ENCODE results near the gene FGF18. TPM values are rescaled to one million over a fixed set of nuclear protein-coding genes. Genes with fewer than 3 reads are reported as not detected.
"Not testable (repeated sequence)": the region's sequence is repeated elsewhere in the genome, so short reads cannot be mapped to it uniquely, and the experiment has no call there.

The FGF18 gene
- total RNA-seq, 2 donors from 2014 or later = not detected

DNA sequence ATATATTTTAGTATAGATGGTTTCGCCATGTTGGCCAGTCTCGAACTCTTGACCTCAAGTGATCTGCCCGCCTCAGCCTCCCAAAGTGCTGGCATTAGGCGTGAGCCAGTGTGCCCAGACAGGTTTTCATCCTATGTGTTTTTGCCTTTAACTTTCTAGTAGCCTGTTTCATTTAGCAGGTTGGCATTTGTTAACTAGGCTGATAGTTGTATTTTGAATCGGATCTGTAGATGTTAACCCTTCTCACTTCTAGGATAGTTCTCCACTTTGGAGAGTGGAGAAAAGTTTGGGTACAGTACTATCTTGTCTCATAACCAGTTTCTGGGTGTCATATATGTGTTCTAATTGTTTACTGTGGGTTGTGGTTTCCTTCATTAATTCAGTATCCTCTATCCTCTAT lies 7.3 kb upstream of the FGF18 start:
- 95 to 99% methylated on average over 5 of the region's 5 CpGs for WGBS, 2 donors
- H3K27ac ChIP-seq = no peak overlapping the region
- H3K4me3 ChIP-seq = no peak overlapping the region
- no peaks in the 10 kb centered on the region for H3K9me3 ChIP-seq
- TF ChIP-seq, protein P1, sequence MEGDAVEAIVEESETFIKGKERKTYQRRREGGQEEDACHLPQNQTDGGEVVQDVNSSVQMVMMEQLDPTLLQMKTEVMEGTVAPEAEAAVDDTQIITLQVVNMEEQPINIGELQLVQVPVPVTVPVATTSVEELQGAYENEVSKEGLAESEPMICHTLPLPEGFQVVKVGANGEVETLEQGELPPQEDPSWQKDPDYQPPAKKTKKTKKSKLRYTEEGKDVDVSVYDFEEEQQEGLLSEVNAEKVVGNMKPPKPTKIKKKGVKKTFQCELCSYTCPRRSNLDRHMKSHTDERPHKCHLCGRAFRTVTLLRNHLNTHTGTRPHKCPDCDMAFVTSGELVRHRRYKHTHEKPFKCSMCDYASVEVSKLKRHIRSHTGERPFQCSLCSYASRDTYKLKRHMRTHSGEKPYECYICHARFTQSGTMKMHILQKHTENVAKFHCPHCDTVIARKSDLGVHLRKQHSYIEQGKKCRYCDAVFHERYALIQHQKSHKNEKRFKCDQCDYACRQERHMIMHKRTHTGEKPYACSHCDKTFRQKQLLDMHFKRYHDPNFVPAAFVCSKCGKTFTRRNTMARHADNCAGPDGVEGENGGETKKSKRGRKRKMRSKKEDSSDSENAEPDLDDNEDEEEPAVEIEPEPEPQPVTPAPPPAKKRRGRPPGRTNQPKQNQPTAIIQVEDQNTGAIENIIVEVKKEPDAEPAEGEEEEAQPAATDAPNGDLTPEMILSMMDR (IDR thresholded peaks at IDR 0.05) = no peak
- no peak for TF ChIP-seq POLR2A (IDR thresholded peaks at IDR 0.05)
- H3K27me3 ChIP-seq = no peaks in the 10 kb centered on the region
- H3K36me3 ChIP-seq (replicated peaks in 1 of 2; ENCODE audit: insufficient read depth in 1 of 2, low read depth in 2 of 2) = peaks cover 0 to 23% of the 10 kb centered on the region in 2 donors
- ATAC-seq = no peak
- no peak for DNase-seq
- peaks cover 5% of the 10 kb centered on the region for H3K4me1 ChIP-seq
- intact Hi-C loops (cut with DNase I) = no loop called here

DNA sequence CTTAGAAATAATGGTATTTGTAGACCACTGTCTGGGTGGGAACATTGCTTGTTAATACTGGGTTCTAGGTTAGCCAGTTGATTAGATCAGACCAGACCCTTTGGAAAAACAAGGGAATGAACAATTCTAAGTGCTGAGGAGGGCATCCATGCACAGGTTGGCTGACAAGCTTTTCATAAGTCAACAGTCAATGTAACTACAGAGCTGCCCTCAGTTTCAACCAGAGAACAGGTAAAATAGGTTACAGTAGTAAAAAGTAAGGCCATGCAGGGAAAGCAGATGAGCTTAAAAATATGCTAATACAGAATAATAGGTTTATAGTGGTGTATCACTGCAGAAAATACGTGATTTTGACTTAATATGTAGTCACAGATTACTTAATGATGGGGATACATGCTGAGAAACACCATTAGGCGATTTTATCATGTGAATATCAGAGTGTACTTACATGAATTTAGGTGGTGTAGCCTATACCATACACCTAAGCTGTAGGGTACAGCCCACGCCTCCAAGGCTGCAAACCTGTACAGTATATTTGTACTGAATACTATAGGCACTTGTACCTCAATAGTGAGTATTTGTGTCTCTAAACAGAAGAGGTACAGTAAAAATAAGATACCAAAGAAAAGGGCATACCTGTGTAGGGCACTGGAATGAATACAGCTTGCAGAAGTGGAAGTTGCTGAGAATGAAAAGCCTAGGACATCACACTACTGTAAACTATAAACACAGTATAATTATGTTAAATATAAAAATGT lies 6.1 kb upstream of the FGF18 start:
- H3K36me3 ChIP-seq (replicated peaks in 1 of 2; ENCODE audit: insufficient read depth in 1 of 2, low read depth in 2 of 2) = peaks cover 0 to 16% of the 10 kb centered on the region in 2 donors
- ATAC-seq = no peak
- intact Hi-C loops (cut with DNase I) = no loop called here

DNA sequence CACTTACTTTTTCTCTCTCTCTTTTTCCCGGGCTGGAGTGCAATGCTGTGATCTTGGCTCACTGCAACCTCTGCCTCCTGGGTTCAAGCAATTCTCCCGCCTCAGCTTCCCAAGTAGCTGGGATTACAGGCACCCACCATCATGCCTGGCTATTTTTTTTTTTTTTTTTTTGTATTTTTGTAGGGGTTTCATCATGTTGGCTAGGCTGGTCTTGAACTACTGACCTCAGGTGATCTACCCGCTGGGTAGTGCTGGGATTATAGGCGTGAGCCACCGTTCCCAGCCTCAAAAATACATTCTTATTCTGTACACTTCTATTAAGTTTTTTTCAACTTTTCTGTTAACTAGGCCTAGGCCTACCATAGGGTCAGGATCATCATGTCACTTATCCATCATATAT lies 5.5 kb upstream of the FGF18 start:
- peaks cover 0 to 16% of the 10 kb centered on the region in 2 donors for H3K36me3 ChIP-seq (replicated peaks in 1 of 2; ENCODE audit: insufficient read depth in 1 of 2, low read depth in 2 of 2)
- ATAC-seq; DNase-seq; H3K27ac ChIP-seq; H3K4me3 ChIP-seq; H3K9me3 ChIP-seq; intact Hi-C loops (cut with DNase I); H3K27me3 ChIP-seq: not testable (repeated sequence)
- 85 to 93% methylated on average over 5 of the region's 5 CpGs for WGBS, 2 donors
- H3K4me1 ChIP-seq = peaks cover 12% of the 10 kb centered on the region

More for the DNA sequence above, 6.1 kb upstream of the FGF18 start:
- Histone ChIP-seq H3K4me3 (no peak overlapping the region), H3K4me1 (peaks cover 5% of the 10 kb centered on the region), H3K9me3 (no peaks in the 10 kb centered on the region), H3K27me3 (no peaks in the 10 kb centered on the region), H3K27ac (no peak overlapping the region)
- TF ChIP-seq, protein P1 (IDR thresholded peaks at IDR 0.05) = no peak
- TF ChIP-seq POLR2A (IDR thresholded peaks at IDR 0.05) = no peak
- WGBS, 2 donors = 92 to 95% methylated on average over 3 of the region's 3 CpGs
- no peak for DNase-seq

DNA sequence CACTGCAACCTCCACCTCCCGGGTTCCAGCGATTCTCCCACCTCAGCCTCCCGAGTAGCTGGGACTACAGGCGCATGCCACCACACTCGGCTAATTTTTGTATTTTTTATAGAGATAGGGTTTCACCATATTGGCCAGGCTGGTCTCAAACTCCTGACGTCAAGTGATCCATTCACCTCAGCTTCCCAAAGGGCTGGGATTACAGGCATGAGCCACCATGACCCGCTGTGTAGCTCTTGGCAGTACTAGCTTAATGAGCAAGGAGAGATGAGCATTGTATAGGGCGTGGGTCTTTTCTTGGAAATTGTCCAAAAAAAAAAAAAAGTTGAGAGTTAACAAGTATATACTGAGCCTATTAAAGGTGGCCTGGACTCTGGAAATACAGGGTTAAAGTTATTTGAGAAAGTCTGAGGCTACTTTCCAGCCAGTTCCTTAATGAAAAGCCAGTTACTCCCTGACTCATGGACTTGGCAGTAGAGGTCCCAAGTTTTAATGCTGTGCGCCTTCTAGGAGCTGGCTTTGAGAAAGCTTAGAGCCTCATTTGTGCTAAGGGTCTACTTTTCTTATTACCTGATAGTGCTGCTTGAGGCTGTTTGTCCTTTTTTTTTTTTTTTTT lies 4.2 kb upstream of the FGF18 start:
- Histone ChIP-seq H3K36me3 (replicated peaks in 1 of 2; ENCODE audit: insufficient read depth in 1 of 2, low read depth in 2 of 2) (peaks cover 0 to 7% of the 10 kb centered on the region in 2 donors), H3K27ac (no peak overlapping the region), H3K9me3 (no peaks in the 10 kb centered on the region), H3K4me3 (no peak overlapping the region), H3K4me1 (peaks cover 18% of the 10 kb centered on the region), H3K27me3 (no peaks in the 10 kb centered on the region)
- TF ChIP-seq POLR2A (IDR thresholded peaks at IDR 0.05) = no peak
- TF ChIP-seq, protein P1 (IDR thresholded peaks at IDR 0.05) = no peak
- intact Hi-C loops (cut with DNase I) = no loop called here
- no peak for DNase-seq
- ATAC-seq = no peak
- WGBS, 2 donors = 85 to 89% methylated on average over 9 of the region's 9 CpGs

DNA sequence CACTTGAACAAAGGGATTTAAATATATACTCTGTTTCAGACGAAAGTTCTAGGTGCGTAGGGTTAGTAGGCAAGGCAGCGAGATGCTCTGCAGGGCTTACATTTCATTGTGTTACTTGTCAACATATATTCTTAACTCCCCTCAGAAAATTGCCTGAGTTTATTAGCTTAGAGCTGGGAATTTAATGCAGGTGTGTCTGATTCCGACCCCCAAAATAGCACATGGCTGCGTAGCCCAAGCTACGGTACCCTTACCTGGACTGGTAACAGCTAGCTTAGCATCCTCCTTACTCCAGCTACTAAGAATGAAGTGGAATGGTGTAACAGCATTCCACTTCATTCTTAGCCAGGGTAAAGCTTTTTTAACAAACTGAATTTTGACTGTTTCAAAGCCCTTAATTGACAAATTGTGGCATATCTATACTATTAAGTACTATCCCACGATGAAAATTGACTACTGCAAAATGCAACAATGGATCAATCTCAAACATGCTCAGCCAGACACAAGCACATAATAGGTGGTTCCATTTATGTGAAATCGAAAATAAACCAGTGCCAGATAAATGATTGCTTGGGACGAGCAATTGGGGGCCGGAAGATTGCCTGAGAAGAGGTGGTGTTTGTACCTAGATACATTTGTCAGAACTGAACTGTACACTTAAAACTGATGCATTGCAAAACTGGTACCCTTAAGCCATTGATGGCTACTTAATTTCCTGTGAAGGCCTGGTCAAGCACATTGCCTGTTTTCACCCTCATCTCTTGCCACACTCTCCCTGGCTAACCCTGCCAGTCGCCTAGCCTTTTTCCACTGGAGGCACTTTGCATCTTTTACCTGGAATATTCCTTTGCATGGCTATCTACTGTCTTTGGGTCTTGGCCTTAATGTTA lies 3.0 kb upstream of the FGF18 start:
- DNase-seq (no peak), ATAC-seq (no peak)
- Histone ChIP-seq H3K27ac (no peak overlapping the region), H3K36me3 (replicated peaks in 1 of 2; ENCODE audit: insufficient read depth in 1 of 2, low read depth in 2 of 2) (peaks cover 0 to 2% of the 10 kb centered on the region in 2 donors), H3K9me3 (no peaks in the 10 kb centered on the region), H3K27me3 (peaks cover 0 to 6% of the 10 kb centered on the region in 2 donors), H3K4me1 (peaks cover 28% of the 10 kb centered on the region), H3K4me3 (no peak overlapping the region)
- intact Hi-C loops (cut with DNase I) = no loop called here
- 71 to 73% methylated on average over 11 of the region's 11 CpGs for WGBS, 2 donors
- TF ChIP-seq, protein P1 (IDR thresholded peaks at IDR 0.05) = no peak
- no peak for TF ChIP-seq POLR2A (IDR thresholded peaks at IDR 0.05)
